T follicular helper cell (primary cell): ENCODE data around the gene ANKUB1.
A peak's percentile ranks its signal among the peaks of the same experiment; 100 is the strongest.

ENCODE experiments used
- DNase-seq: peaks from one replicate; pipeline ENCODE4 v3.0.0-alpha.2; 2020; ENCODE audit warnings: low read depth

ANKUB1 gene

DNA sequence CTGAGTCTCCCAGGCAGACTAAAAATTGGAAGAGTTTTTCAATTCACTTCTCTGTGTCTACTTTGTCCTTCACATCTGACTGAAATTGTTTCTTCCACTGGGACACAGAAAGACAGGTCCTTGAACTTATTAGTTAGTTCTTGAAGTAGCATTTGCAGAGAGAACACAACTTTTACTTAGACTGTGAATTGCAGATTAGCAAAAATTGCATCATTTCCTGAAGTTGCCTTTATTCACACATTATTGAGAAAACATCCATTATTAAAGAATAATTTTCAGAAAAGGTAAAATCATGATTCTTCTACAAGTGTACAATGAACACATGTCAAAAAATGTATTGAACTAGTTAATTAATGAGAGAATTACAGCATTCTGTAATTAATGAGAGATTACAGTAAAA lies 38.6 kb downstream of the ANKUB1 start:
- DNase-seq: no peak

DNA sequence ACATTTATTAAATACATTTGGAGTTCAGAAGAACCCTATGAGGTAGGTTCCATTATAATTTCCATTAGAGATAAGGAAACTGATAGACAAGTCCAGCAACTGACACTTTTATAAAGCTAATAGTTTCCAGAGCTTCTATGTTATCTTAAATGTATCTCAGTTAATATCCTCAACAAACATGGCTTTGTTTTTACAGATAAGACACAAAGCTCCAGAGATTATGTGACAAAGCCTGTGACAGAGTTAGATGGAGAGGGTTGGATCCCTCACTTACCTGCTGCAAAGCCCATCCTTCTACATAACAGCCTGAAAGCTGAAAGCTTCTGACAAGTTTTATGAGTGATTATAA lies 39.6 kb downstream of the ANKUB1 start:
- DNase-seq: no peak

DNA sequence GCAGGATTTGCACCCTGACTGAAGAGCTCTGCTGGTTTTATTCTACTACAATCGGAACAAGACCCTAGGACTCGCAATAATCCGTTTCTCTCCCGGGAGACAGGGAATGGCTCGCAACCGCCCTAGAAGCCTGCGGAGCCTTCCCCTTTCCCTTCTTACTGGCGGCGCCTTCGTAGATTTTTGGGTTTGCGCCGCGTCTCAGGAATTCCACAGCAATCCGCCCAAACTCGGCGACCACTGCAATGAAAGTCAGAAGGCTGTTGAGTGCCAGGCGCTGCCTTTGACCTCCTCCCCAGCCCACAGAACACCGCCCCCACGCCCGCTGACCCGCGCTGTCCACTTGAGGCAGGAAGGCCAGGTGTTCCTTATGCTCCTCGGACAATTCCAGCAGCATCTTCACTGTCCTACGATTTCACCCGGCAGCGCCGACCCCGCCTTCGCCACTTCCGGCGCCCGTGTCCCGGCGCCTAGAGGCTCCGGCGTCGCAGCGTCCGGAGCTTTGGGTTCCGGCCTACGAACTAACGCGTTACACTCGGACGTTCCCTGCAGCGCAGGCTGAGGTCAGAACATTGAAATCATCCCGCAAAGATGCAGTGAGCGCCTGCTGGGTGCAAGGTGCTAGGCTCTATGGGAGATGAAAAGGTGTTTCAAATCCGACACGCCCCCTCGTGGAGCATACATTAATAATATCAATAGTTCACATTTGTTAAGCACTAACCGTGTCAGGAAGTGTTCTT lies 40.1 kb downstream of the ANKUB1 start, which contains the start of gene COMMD2:
Gene COMMD2 (minus strand): TSS at position 439 of the 737 bp plus-strand sequence. CDS start 45 bp downstream, at position 394.
- peak; percentile 38 for DNase-seq

DNA sequence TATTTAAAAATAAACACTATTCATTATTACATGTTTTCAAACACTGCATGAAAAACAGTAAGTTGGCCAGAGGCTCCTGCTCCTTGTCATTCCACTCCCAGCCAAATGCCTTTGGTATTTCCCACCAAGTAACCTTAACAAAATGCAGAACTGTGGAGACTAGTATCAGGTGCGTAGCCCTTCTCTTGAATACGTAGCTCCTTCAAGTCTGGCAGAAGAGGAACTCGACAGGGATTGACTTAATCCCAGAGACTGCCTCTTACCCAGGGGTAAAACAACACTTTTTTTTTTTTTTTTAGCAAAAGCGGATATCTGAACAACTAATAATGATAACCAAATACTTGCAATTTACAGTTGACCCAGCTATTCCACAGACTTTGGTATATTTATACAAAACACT lies 40.8 kb downstream of the ANKUB1 start:
- no peak for DNase-seq

DNA sequence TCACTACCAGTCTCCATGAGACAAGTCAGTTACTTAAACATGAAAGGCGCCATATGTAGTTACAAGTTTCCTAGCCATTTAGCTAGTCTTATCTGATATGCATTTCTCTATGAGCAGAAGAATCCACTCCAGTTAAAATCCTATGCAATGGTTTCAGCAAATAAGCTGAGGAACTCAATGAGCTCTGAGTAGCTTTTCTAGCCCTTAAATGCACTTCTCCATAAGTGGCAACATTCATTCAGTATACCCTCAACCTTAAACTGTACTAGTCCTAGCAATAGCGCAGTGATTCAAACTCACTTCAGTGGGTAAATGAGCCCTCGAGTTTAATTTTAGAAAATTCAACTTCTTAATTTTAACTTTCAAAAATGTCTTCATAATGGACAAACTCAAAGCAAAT lies 47.7 kb downstream of the ANKUB1 start:
- no peak for DNase-seq

DNA sequence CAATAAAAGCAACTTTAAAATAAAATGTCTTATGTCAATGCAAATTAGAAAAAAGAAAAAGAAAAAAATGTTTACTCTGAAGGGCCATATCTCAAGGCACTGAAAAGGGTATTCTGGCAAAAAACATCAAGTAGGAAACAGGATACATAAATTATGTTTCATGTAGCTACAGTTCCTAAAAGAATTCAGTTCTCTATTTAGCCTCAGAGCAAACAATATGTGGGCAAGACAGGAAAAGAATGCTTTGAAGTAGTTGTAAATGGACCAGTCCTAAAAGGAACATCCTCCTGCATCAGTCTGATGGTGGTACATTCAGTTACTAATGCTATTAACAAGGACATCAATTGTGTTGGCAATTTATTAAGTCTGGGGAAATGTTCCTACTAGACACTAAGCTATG lies 48.2 kb downstream of the ANKUB1 start:
- no peak for DNase-seq

DNA sequence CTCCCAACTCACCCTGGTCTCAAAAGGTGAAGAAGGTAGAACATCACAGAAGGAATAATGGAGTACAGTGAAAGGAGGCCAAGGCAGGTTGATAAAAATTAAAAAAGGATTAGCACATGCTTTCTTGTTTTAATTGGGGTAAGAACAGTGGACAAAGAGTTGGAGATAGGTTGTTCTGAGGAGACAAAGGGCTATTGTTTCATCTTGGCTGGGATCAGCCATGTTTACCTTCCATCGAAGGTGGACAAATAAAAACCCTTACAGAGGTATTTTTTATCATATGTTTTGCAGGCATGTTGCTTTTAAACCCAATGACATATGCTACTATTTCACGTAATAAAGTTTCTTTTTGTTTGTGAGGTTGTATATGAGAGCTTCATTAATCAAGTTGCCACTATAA lies 53.0 kb downstream of the ANKUB1 start:
- DNase-seq: no peak

DNA sequence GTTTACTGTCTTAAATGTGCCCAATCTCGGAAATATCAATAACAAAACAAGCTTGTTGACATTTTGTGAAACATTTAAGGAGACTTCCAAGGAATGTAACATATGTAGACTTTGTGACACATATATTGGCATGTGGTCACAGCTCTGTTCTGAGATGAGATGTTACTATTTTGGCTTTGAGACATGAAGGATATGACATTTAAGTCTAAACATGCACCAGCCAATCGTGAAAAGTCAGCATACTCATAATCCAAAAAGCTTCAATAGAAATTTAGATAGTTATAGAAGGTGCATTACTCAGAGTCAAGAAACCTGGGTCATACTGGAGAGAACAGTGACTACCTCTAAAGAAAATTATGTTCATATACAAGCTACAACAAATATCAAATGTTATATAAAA lies 53.5 kb downstream of the ANKUB1 start:
- DNase-seq: no peak

DNA sequence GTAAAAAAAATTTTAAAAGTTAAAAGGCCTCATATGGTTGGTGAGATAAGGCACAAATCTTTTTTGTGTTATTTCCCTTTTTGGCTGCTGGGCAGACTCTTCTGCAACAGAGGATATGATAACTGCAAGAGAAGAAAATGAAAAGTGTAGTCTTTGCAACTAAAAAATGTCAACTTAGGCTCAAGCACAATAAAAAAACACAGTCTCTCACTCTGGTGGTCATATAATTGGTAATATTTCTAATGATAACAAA lies 55.5 kb downstream of the ANKUB1 start:
- no peak for DNase-seq

DNA sequence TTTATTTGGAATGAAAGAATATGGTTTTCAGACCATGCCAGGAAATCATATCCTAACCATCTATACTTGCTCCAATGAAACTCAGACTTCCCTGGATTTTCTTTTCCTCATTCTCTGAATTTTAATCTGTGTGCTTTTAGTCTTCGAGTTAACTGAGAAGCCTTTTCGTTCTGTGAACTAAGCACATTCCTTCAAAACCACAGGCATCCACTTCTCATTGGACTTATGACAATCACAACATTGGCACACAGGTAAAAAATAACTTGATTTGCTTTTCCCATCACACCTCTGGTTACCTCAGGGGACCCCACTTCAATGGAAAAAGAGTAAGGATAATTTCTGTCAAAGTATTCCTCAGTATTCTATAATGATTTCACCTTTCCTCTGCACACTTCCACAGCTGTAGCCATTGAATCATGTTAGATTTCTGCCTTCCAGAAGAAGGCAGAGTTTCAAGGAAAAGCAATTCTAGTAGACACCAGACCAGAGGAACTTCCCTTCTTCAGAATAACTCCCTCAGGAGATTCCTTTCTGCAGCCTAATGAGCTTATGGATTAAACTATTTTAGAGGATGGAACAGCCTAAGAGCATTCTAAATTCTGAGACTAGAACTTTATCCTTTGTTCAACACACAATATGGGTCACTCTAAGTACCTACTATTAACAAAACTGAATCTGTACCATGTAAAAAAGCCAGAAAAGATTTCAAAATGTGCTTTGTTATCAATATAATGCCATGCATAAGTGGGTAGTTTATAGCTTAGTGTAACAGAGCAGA lies 56.0 kb downstream of the ANKUB1 start:
- DNase-seq: no peak

DNA sequence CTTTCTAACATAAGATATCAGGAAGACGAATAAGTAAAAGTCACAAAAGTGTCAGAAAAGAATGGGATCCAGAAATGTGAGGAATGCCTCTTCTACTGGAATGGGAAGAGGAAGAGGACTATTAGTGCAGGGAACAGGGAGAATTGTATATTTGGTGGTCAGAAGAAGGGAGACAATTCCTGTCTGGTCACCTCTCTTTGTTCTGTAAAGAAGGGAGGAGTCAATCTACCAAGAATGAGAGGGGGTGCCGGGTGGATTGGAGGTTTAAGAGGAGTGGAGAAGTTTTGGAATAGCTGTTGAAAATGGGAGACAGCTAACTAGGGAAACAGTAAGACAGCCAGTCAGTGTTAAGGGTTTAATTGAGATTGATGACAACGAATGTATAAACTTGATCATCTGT lies 60.1 kb downstream of the ANKUB1 start:
- DNase-seq: no peak

DNA sequence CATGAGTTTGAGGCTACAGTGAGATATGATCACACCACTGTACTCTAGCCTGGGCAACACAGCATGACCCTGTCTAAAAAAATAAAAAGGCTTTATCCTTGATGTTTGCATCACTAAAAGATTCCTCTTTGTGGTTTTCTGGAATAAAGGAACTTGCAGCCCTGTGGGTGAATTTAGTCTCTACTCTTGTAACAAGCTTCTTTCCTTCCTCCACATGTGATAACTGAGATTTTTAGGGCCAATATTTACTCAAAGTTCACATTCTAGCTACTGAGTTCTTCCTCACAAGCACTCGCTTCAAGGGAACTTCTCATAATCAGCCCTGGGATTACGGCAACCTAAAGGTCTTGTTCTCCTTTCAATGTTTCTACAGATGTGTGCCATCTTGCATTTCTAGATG lies 64.7 kb downstream of the ANKUB1 start:
- DNase-seq: no peak

DNA sequence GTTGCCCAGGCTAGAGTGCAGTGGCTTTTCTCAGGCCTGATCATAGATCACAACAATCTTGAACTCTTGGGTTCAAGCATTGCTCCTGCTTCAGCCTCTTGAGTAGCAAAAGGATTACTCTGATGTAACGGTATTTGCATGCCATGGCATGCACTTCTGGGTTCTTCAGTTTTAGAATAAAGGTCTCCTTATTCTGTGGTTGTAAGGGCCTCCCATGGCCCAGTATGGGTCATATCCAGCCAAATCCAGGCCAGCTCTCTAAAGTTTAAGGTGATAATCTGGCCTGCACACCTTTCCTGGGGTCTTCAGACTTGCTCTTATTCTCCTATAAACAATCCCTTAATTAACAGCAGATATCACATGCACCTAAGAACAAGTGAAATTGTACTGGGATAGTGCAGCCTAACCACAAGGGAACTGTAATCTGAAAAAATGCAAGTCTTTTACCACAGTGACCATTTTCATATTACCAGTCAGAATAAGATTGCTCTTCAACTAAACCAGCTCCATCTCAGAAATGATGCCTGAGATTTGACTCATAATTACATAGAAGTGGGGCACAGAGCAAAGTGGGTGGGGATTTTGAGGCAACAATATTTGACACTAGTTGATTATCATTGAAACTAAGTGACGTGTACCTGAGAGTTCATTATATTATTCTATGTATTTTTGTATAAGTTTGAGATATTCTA lies 65.5 kb downstream of the ANKUB1 start:
- no peak for DNase-seq

DNA sequence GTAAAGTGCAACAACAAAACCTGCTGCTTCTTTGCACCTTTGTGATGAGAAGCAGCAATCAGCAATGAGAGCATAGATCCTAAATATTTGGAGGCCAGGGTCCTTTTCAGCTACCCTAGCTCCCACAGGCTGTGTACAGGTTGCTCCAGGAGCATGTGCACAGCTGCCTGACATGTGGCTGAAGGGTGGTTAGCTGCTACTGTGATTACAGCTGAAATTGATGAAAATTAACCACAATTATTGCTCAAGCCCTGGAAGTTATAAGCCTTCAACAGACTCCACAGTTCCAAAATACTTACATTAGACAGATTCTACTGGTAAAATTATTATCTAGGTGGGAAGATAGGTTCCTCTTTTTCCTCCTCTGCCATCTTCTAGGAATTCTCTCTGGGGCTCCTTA lies 68.6 kb downstream of the ANKUB1 start:
- no peak for DNase-seq

DNA sequence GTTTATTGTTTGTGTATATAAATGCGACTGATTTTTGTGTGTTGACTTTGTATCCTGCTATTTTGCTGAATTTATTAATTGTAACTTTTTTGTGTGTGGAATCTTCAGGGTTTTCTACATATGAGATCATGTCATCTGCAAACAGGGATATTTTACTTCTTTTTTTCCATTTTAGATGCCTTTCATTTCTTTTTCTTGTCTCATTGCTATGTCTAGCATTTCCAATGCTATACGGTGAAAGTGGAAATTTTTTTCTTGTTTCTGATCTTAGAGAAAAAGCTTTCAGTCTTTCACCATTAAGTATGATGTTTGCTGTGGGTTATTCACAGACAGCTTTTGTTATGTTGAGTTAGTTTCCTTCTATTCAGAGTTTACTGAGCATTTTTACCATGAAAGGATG lies 71.4 kb downstream of the ANKUB1 start:
- DNase-seq: no peak

DNA sequence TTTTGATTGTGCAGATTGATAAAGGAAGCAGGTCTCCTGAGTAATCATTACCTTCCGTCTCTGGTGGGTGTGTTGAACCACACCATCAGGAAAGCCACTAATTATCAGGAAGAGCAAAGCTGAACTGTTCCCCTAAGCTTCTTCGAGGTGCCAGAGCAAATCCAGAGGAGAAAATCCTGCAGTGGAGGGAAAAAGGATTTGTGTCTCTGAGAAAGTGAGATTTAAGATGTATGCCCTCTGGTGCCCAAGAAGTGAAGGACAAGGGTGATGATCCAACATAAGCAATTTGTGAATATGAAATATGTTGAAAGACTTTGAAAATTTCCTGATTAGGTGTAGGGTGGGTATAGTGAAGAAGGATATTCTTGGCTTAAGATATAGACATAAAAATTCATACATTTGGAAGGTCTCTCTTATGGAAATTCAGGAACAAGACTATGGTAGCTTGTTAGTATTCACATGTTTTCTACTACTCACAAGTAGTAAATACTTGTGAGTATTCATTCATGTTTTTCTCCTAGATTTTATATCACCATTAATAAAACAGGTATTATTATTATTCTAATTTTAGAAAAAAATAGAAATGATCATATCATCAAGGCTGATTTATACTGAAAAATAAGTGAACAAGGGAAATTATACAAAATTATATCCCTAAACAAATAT lies 74.8 kb downstream of the ANKUB1 start:
- DNase-seq: no peak

DNA sequence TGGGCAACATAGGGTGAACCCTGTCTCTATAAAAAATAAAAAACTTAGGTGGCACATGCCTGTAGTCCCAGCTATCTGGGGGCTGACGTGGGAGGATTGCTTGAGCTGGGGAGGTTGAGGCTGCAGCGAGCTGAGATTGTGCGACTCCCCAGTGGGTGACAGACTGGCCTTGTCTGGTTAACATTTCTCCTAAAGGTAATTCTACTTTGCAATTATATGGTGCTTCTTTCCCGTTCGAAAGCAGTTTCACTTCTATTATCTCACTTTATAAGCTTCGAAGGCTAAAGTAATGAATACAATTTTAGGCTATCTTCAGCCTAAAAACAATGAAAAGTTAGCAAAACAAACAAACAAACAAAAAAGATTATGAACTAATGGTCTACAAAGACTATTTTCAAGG lies 75.4 kb downstream of the ANKUB1 start:
- DNase-seq: no peak

DNA sequence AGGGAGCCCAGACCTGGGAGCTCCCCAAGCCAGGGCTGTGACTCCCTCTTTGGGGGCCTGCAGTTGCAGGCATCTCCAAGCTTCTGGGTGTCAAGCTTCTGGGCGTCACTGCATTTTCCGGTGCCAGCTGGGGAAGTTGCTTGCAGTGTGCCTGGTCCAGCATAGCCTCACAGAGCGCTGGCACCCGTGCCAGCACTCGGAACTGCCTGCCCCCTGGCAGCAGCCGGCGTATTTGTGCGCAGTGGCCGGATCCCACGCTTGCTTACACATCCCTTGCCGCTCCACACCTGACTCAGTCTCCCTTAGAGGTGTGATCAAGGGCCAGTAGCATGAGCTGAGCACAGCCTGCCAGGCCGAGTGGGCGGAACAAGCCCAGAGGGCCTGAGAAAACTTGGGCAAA lies 77.1 kb downstream of the ANKUB1 start:
- DNase-seq: no peak

DNA sequence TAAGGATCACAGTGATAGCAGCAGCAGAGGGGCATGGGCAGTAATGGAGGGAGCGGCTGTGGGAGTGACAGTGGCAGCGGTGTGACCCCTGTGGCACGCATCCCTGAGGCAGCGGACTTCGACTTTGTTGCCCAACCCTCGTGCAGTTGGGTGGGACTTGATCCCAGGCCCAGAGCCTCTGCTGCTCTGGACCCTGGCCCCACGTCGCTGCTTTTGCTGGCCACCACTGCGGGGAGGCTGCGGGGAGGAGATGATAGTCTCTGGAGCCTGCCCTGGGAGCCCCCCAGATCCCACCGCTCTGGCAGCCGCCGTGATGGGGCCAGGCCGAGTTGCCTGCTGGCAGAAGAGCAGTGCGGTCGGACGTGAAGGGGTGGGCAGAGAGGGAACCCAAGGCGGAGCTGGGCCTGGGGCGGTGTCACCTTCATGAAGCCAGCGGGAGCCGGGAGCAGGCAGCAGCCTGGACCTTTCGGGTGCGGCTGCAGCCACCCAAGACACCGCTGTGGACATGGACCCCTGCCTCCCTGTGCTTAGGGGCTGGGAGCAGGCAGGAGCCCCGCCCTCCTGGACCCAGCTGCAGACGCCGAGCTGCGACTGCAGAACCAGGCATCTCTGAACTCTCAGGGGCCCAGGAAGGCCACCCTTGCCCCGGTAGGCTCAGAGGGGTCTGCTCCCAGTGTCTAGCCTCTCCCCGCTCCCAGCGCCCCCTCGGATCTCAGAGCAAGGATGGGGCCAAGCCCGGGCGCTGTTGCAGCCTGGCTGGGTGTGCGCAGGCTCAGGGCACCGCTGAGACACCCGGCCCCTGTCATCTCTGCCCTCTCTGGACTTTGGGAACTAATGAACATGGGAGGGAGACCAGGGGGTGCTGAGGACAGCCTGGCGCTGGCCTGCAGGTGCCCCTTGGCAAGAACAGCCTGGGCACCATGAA lies 78.4 kb downstream of the ANKUB1 start:
- no peak for DNase-seq
